Cardiac muscle cell (in vitro differentiated cells and primary cell): Measurements from ENCODE around the gene ZFPL1. TPM values are rescaled to one million over a fixed set of nuclear protein-coding genes. Genes with fewer than 3 reads are reported as not detected.

Experiments used
- DNase-seq, 2 donors: peaks; one replicate each; pipeline versions ENCODE4 v3.0.0 to v3.0.0-alpha.2; 2010 to 2017; ENCODE audit warnings: low read depth in 1 of 2, low spot score in 1 of 2
- H3K27ac ChIP-seq: fragments of 200-600 bp; sonication (generic); 2 replicates; pipeline ENCODE4 v1.5.1; 2016
- H3K27me3 ChIP-seq: fragments of 200-600 bp; sonication (generic); 2 replicates; pipeline ENCODE4 v1.6.0; 2016; ENCODE audit warnings: control low read depth
- H3K36me3 ChIP-seq: fragments of 200-600 bp; sonication (generic); 2 replicates; pipeline ENCODE4 v1.5.1; 2016; ENCODE audit warnings: control low read depth
- H3K4me1 ChIP-seq: fragments of 200-600 bp; sonication (generic); 2 replicates; pipeline ENCODE4 v1.8.1; 2017; ENCODE audit warnings: low read depth, mild to moderate bottlenecking, mixed run types
- H3K4me3 ChIP-seq: fragments of 200-600 bp; sonication (generic); 2 replicates; pipeline ENCODE4 v1.5.1; 2016; ENCODE audit warnings: mild to moderate bottlenecking
- H3K9me3 ChIP-seq: fragments of 200-600 bp; sonication (generic); 2 replicates; pipeline ENCODE4 v1.5.1; 2017; ENCODE audit warnings: low read depth, mild to moderate bottlenecking, control low read depth
- CTCF ChIP-seq: IDR thresholded peaks from 2 replicates; pipeline ENCODE4 v1.5.1; 2012; ENCODE audit warnings: low read depth, mild to moderate bottlenecking, low read length
- polyA plus RNA-seq: library from polyadenylated mRNA; unstranded; fragments of >200 nt; fragmentation: Nextera tagmentation; extraction: Ambion mirVana; gene quantifications from 2 replicates; pipeline ENCODE4 v1.2.1, GENCODE V29; 2016
- total RNA-seq: library from RNA; depleted of rRNA; stranded (reverse); fragments of >200 nt; gene quantifications from 2 replicates; pipeline ENCODE4 v1.2.3, GENCODE V29; 2016

The ZFPL1 gene
- total and polyA plus RNA-seq, 2 experiments from 2014 or later, result 56.3 to 57.4 TPM

GRCh38 chr11:65040847-65041622 lies 43.0 kb upstream of the ZFPL1 start, which contains the start of gene SAC3D1:
Gene SAC3D1, plus strand, starts transcription at chr11:65041210. Its CDS starts 83 bp downstream, at chr11:65041293.
- Histone ChIP-seq H3K4me3 (peak within 1 kb of the TSS; percentile 58), H3K36me3 (peaks cover 12% of the 10 kb centered on the region), H3K4me1 (peaks cover 4% of the 10 kb centered on the region), H3K27me3 (no peaks in the 10 kb centered on the region), H3K9me3 (no peaks in the 10 kb centered on the region), H3K27ac (peak within 1 kb of the TSS; percentile 80)
- no peak for TF ChIP-seq CTCF
- peak; percentile 95 to 96 for DNase-seq

- peaks cover 12% of the 10 kb centered on the region for H3K36me3 ChIP-seq
- TF ChIP-seq CTCF, result no peak
- no peaks in the 10 kb centered on the region for H3K27me3 ChIP-seq
- no peak overlapping the region for H3K27ac ChIP-seq
- DNase-seq, result no peak
- H3K4me3 ChIP-seq, result no peak overlapping the region
- peaks cover 4% of the 10 kb centered on the region for H3K4me1 ChIP-seq
- no peaks in the 10 kb centered on the region for H3K9me3 ChIP-seq
These were observed 41.1 kb upstream of the ZFPL1 start for GRCh38 chr11:65042891-65043290.

GRCh38 chr11:65043881-65044501 lies 40.0 kb upstream of the ZFPL1 start:
- Histone ChIP-seq H3K27ac (no peak overlapping the region), H3K36me3 (peaks cover 12% of the 10 kb centered on the region), H3K4me1 (peaks cover 4% of the 10 kb centered on the region), H3K4me3 (no peak overlapping the region), H3K27me3 (no peaks in the 10 kb centered on the region), H3K9me3 (no peaks in the 10 kb centered on the region)
- DNase-seq, result peak in 1 of 2 donors; percentile 29
- no peak for TF ChIP-seq CTCF

- peaks cover 4% of the 10 kb centered on the region for H3K4me1 ChIP-seq
- no peak overlapping the region for H3K4me3 ChIP-seq
- DNase-seq, result no peak
- H3K36me3 ChIP-seq, result peaks cover 9% of the 10 kb centered on the region
- H3K27me3 ChIP-seq, result no peaks in the 10 kb centered on the region
- TF ChIP-seq CTCF, result no peak
- no peaks in the 10 kb centered on the region for H3K9me3 ChIP-seq
- no peak overlapping the region for H3K27ac ChIP-seq
These were observed 39.0 kb upstream of the ZFPL1 start for GRCh38 chr11:65045061-65045460.

GRCh38 chr11:65045728-65046127 lies 38.3 kb upstream of the ZFPL1 start:
- Histone ChIP-seq H3K4me1 (no peaks in the 10 kb centered on the region), H3K27ac (no peak overlapping the region), H3K27me3 (no peaks in the 10 kb centered on the region), H3K4me3 (no peak overlapping the region), H3K36me3 (peaks cover 9% of the 10 kb centered on the region), H3K9me3 (no peaks in the 10 kb centered on the region)
- no peak for DNase-seq
- no peak for TF ChIP-seq CTCF
